PC-3 (cell line): ENCODE results near the gene OSTM1. TPM values are rescaled to one million over a fixed set of nuclear protein-coding genes. Genes with fewer than 3 reads are reported as not detected.

Experiments used
- ATAC-seq: fragments of 200-7000 bp; cut with Tn5 transposase; 2 replicates; pipeline ENCODE4 v1.9.1; 2020; ENCODE audit warnings: mild to moderate bottlenecking, moderate library complexity
- BruUV-seq: library from RNA; stranded (reverse); fragments of 400-500 nt; replicated peaks from 2 replicates; lab custom pipeline; 2021; lab: Mats Ljungman, UMichigan
- CTCF ChIA-PET: fragments of 300-600 bp; sonication (Branson Sonifier 250); formaldehyde crosslinking; loops from one replicate; lab custom pipeline; 2022; ENCODE audit warnings: antibody characterized with exemption; lab: Charles Lee
- POLR2A ChIA-PET: fragments of 300-600 bp; sonication (Branson Sonifier 250); formaldehyde crosslinking; loops from one replicate; lab custom pipeline; 2022; ENCODE audit warnings: antibody characterized with exemption; ENCODE audit not compliant: unreplicated experiment; lab: Charles Lee
- DNase-seq: peaks from one replicate; pipeline ENCODE4 v3.0.0-alpha.2; 2015
- H2AFZ ChIP-seq: fragments of 300-600 bp; sonication (generic); 2 replicates; pipeline ENCODE4 v1.6.0; 2016; ENCODE audit warnings: antibody characterized with exemption, low read length
- H3F3A ChIP-seq: fragments of 300-600 bp; sonication (generic); one replicate; pipeline ENCODE4 v1.6.0; 2017; ENCODE audit warnings: antibody characterized with exemption, low read length, control low read depth, mild to moderate bottlenecking; ENCODE audit not compliant: unreplicated experiment
- H3K27ac ChIP-seq: fragments of 300-600 bp; sonication (generic); 2 replicates; pipeline ENCODE4 v1.5.1; 2016; ENCODE audit warnings: mild to moderate bottlenecking, low read length
- H3K27me3 ChIP-seq: fragments of 300-600 bp; sonication (generic); 2 replicates; pipeline ENCODE4 v1.6.1; 2016; ENCODE audit warnings: low read length, mixed read lengths
- H3K36me3 ChIP-seq: fragments of 300-600 bp; sonication (generic); 2 replicates; pipeline ENCODE4 v1.6.1; 2016; ENCODE audit warnings: low read depth, mixed run types, low read length, mixed read lengths
- H3K4me1 ChIP-seq: fragments of 300-600 bp; sonication (generic); 2 replicates; pipeline ENCODE4 v1.5.1; 2016; ENCODE audit warnings: low read length; ENCODE audit not compliant: insufficient read depth
- H3K4me2 ChIP-seq: fragments of 300-600 bp; sonication (generic); 2 replicates; pipeline ENCODE4 v1.6.0; 2016; ENCODE audit warnings: low read length
- H3K4me3 ChIP-seq: fragments of 300-600 bp; sonication (generic); 2 replicates; pipeline ENCODE4 v1.5.1; 2016; ENCODE audit warnings: mild to moderate bottlenecking, low read length, mixed read lengths
- H3K79me2 ChIP-seq: fragments of 300-600 bp; sonication (generic); 2 replicates; pipeline ENCODE4 v1.6.1; 2017; ENCODE audit warnings: low read length, mixed read lengths
- H3K9ac ChIP-seq: fragments of 300-600 bp; sonication (generic); 2 replicates; pipeline ENCODE4 v1.6.0; 2016; ENCODE audit warnings: mild to moderate bottlenecking, low read length
- H3K9me2 ChIP-seq: fragments of 300-600 bp; sonication (generic); replicated peaks from 2 replicates; pipeline ENCODE4 v1.6.1; 2016; ENCODE audit warnings: mixed run types, low read length, mixed read lengths
- H3K9me3 ChIP-seq: fragments of 300-600 bp; sonication (generic); 2 replicates; pipeline ENCODE4 v1.6.1; 2016; ENCODE audit warnings: low read length, mixed read lengths
- H4K20me1 ChIP-seq: fragments of 300-600 bp; sonication (generic); 2 replicates; pipeline ENCODE4 v1.6.1; 2016; ENCODE audit warnings: low read length, mixed read lengths
- CTCF ChIP-seq: fragments of 300-600 bp; sonication (generic); conservative IDR thresholded peaks from 2 replicates; pipeline ENCODE4 v1.5.1; 2017; ENCODE audit warnings: antibody characterized with exemption, low read depth, mild to moderate bottlenecking, low read length
- EZH2 ChIP-seq: fragments of 300-600 bp; sonication (generic); IDR thresholded peaks from one replicate; pipeline ENCODE4 v1.6.1; 2017; ENCODE audit warnings: antibody characterized with exemption, mild to moderate bottlenecking, low read length; ENCODE audit not compliant: unreplicated experiment
- EZH2phosphoT487 ChIP-seq: fragments of 300-600 bp; sonication (generic); IDR thresholded peaks from 2 replicates; pipeline ENCODE4 v1.6.1; 2018; ENCODE audit warnings: mild to moderate bottlenecking, antibody characterized with exemption, low read length, borderline replicate concordance
- intact Hi-C: fragments of 100-400 bp; cut with micrococcal nuclease; formaldehyde crosslinking; loops from 2 replicates; pipeline ENCODE4 v1.9.0; 2023
- total RNA-seq: library from RNA; depleted of rRNA; stranded (reverse); fragments of >200 nt; gene quantifications from 2 replicates; pipeline ENCODE4 v1.2.3, GENCODE V29; 2014

The OSTM1 gene
- total RNA-seq, 1 experiment from 2014 or later, result 13.5 TPM

GRCh38 chr6:108123481-108123929 lies 49.0 kb upstream of the OSTM1 start:
- POLR2A ChIA-PET, result no interaction called here
- DNase-seq (no peak), ATAC-seq (no peak)
- Histone ChIP-seq H3K9ac (no peak overlapping the region), H3K27ac (no peak overlapping the region), H3K4me2 (no peak overlapping the region), H3K9me3 (no peaks in the 10 kb centered on the region), H3K79me2 (no peaks in the 10 kb centered on the region), H3K9me2 (no peaks in the 10 kb centered on the region), H3K4me3 (no peak overlapping the region), H3K27me3 (no peaks in the 10 kb centered on the region), H2AFZ (no peak overlapping the region), H3F3A (no peaks in the 10 kb centered on the region), H4K20me1 (no peaks in the 10 kb centered on the region), H3K36me3 (no peaks in the 10 kb centered on the region), H3K4me1 (peaks cover 15% of the 10 kb centered on the region)
- TF ChIP-seq EZH2phosphoT487 (no peak), EZH2 (no peak), CTCF (no peak)
- no TSS peak for BruUV-seq
- CTCF ChIA-PET, result no interaction called here
- intact Hi-C loops, result no loop called here

- BruUV-seq, result no TSS peak
- Histone ChIP-seq H3K4me3 (no peak overlapping the region), H4K20me1 (no peaks in the 10 kb centered on the region), H3F3A (no peaks in the 10 kb centered on the region), H3K27me3 (no peaks in the 10 kb centered on the region), H3K36me3 (no peaks in the 10 kb centered on the region), H3K9me2 (no peaks in the 10 kb centered on the region), H3K4me2 (no peak overlapping the region), H3K79me2 (no peaks in the 10 kb centered on the region), H2AFZ (no peak overlapping the region), H3K4me1 (no peaks in the 10 kb centered on the region), H3K27ac (no peak overlapping the region), H3K9me3 (no peaks in the 10 kb centered on the region), H3K9ac (no peak overlapping the region)
- intact Hi-C loops, result no loop called here
- ChIA-PET POLR2A (no interaction called here), CTCF (no interaction called here)
- DNase-seq (no peak), ATAC-seq (no peak)
- no peak for TF ChIP-seq CTCF
- TF ChIP-seq EZH2phosphoT487, result no peak
- TF ChIP-seq EZH2, result no peak
Observed at GRCh38 chr6:108121612-108122011, 47.1 kb upstream of the OSTM1 start.

- CTCF ChIA-PET, result no interaction called here
- POLR2A ChIA-PET, result no interaction called here
- no peak overlapping the region for H3K4me3 ChIP-seq
- no peaks in the 10 kb centered on the region for H3K27me3 ChIP-seq
- H2AFZ ChIP-seq, result no peak overlapping the region
- H3K79me2 ChIP-seq, result no peaks in the 10 kb centered on the region
- intact Hi-C loops, result no loop called here
- H3K4me2 ChIP-seq, result no peak overlapping the region
- H3K27ac ChIP-seq, result no peak overlapping the region
- H3K4me1 ChIP-seq, result no peaks in the 10 kb centered on the region
- no peak for ATAC-seq
- H3K9me2 ChIP-seq, result no peaks in the 10 kb centered on the region
- H4K20me1 ChIP-seq, result no peaks in the 10 kb centered on the region
- TF ChIP-seq EZH2 (no peak), EZH2phosphoT487 (no peak), CTCF (no peak)
- no peak for DNase-seq
- H3K9ac ChIP-seq, result no peak overlapping the region
- H3F3A ChIP-seq, result no peaks in the 10 kb centered on the region
- H3K36me3 ChIP-seq, result no peaks in the 10 kb centered on the region
- BruUV-seq, result no TSS peak
- H3K9me3 ChIP-seq, result no peaks in the 10 kb centered on the region
Observed at GRCh38 chr6:108120311-108120710, 45.8 kb upstream of the OSTM1 start.
